Adrenal gland (tissue), 5 donors: ENCODE results near the gene INPP4A.

ENCODE experiments used
- POLR2A ChIP-seq, 2 donors: fragments of 450-650 bp; IDR thresholded peaks; one replicate each; pipeline ENCODE4 v1.6.1; 2017; ENCODE audit warnings: antibody characterized with exemption in 2 of 2, mild to moderate bottlenecking in 2 of 2, moderate library complexity in 1 of 2
- TF ChIP-seq, protein P1 (sequence below), 6 experiments: fragments of 450-650 bp in 4 of 6; fragments of 200-600 bp in 2 of 6; sonication (generic) in 1 of 6; IDR thresholded peaks; 1 replicate in 5 of 6; 2 replicates in 1 of 6; pipeline versions ENCODE4 v1.5.1 to v1.8.0; 2016 to 2021; ENCODE audit warnings: antibody characterized with exemption in 6 of 6, mild to moderate bottlenecking in 2 of 6, moderate library complexity in 1 of 6
- donor health status: DM: no; HTN: no; CAD: no.

DNA sequence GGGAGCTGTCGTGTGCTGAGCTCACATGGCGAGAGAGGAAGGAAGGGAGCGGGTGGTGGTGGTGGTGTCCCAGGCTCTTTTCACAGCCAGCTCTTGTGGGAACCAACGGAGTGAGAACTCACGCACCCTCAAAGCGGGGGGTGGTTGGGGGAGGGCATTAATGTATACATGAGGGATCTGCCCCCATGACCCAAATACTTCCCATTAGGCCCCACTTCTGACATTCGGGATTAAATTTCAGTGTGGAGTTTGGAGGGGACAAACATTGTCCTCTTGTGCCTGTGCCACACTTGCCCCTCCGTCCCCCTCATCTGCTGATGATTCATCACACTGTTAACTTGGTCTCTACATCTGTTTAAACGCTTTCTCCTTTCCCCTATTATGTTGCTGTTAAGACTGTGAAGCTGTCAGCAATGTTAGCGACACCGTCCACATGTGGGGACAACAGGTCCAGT, 22.5 kb downstream of the INPP4A start:
- TF ChIP-seq, protein P1, sequence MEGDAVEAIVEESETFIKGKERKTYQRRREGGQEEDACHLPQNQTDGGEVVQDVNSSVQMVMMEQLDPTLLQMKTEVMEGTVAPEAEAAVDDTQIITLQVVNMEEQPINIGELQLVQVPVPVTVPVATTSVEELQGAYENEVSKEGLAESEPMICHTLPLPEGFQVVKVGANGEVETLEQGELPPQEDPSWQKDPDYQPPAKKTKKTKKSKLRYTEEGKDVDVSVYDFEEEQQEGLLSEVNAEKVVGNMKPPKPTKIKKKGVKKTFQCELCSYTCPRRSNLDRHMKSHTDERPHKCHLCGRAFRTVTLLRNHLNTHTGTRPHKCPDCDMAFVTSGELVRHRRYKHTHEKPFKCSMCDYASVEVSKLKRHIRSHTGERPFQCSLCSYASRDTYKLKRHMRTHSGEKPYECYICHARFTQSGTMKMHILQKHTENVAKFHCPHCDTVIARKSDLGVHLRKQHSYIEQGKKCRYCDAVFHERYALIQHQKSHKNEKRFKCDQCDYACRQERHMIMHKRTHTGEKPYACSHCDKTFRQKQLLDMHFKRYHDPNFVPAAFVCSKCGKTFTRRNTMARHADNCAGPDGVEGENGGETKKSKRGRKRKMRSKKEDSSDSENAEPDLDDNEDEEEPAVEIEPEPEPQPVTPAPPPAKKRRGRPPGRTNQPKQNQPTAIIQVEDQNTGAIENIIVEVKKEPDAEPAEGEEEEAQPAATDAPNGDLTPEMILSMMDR (IDR thresholded peaks at IDR 0.05): no peak
- no peak for TF ChIP-seq POLR2A (IDR thresholded peaks at IDR 0.05)
